HCT116 (cell line): ENCODE data around the gene HSPBAP1. TPM values are rescaled to one million over a fixed set of nuclear protein-coding genes. Genes with fewer than 3 reads are reported as not detected.

Experiments used
- ATAC-seq: fragments of 200-7000 bp; cut with Tn5 transposase; 2 replicates; pipeline ENCODE4 v1.9.1; 2020; ENCODE audit warnings: mild to moderate bottlenecking, moderate library complexity
- BruUV-seq: library from RNA; stranded (reverse); fragments of 400-500 nt; replicated peaks from 2 replicates; lab custom pipeline; 2021; lab: Mats Ljungman, UMichigan
- CTCF ChIA-PET: fragments of 300-600 bp; sonication (Branson Sonifier 250); formaldehyde crosslinking; loops from one replicate; lab custom pipeline; 2021; ENCODE audit warnings: antibody characterized with exemption; lab: Charles Lee
- POLR2A ChIA-PET: fragments of 300-600, 350-600 bp; sonication (Branson Sonifier 250); formaldehyde crosslinking; loops from one replicate; lab custom pipeline; 2021; ENCODE audit warnings: antibody characterized with exemption; lab: Charles Lee
- RAD21 ChIA-PET, 2 experiments: fragments of 300-600 bp; sonication (Branson Sonifier 250); formaldehyde crosslinking; loops; one replicate each; lab custom pipeline; 2023; ENCODE audit warnings: low total read pairs in 2 of 2; ENCODE audit not compliant: uncharacterized antibody in 2 of 2, unreplicated experiment in 2 of 2, low non-redundant PET in 1 of 2; lab: Charles Lee
- DNase-seq: peaks from one replicate; pipeline ENCODE4 v3.0.0-alpha.2; 2010; ENCODE audit warnings: low read depth, low spot score
- H2AFZ ChIP-seq: fragments of 200-600 bp; shearing (Covaris generic), sonication (generic); 2 replicates; pipeline ENCODE4 v1.6.1; 2017; ENCODE audit warnings: low read depth, mixed run types, mixed read lengths, antibody characterized with exemption, low read length; ENCODE audit not compliant: poor library complexity, severe bottlenecking
- H3K27ac ChIP-seq: 2 replicates; pipeline ENCODE4 v1.5.1; 2012; ENCODE audit warnings: low read depth, low read length
- H3K27me3 ChIP-seq: fragments of 200-600 bp; sonication (generic); 2 replicates; pipeline ENCODE4 v1.6.1; 2016; ENCODE audit warnings: mixed run types, low read length, mixed read lengths; ENCODE audit not compliant: insufficient read depth
- H3K36me3 ChIP-seq, 2 experiments: fragments of 200-500 bp in 1 of 2; fragments of 200-600 bp in 1 of 2; sonication (Bioruptor generic) in 1 of 2; sonication (generic) in 1 of 2; 2 replicates each; pipeline versions ENCODE4 v1.5.1 to v1.6.1; 2014 to 2016; ENCODE audit warnings: low read length in 2 of 2, inconsistent platforms in 1 of 2, mixed read lengths in 1 of 2, mixed run types in 1 of 2; ENCODE audit not compliant: insufficient read depth in 2 of 2, control insufficient read depth in 1 of 2
- H3K4me1 ChIP-seq, 2 experiments: fragments of 200-600 bp in 1 of 2; sonication (generic) in 1 of 2; 2 replicates each; pipeline versions ENCODE4 v1.5.1 to v1.6.1; 2012 to 2017; ENCODE audit warnings: low read length in 2 of 2, inconsistent platforms in 1 of 2, mild to moderate bottlenecking in 1 of 2, mixed read lengths in 1 of 2, mixed run types in 1 of 2, moderate library complexity in 1 of 2; ENCODE audit not compliant: insufficient read depth in 2 of 2, control insufficient read depth in 1 of 2
- H3K4me2 ChIP-seq: fragments of 200-600 bp; sonication (generic); 2 replicates; pipeline ENCODE4 v1.6.1; 2017; ENCODE audit warnings: mixed run types, low read length, mixed read lengths
- H3K4me3 ChIP-seq, 2 experiments: fragments of 200-600 bp in 1 of 2; sonication (generic) in 1 of 2; replicated peaks in 1 of 2; 2 replicates each; pipeline ENCODE4 v1.5.1; 2011 to 2016; ENCODE audit warnings: low read length in 2 of 2, control low read depth in 1 of 2, low read depth in 1 of 2, mild to moderate bottlenecking in 1 of 2, mixed read lengths in 1 of 2, mixed run types in 1 of 2
- H3K79me2 ChIP-seq: fragments of 200-600 bp; sonication (generic); 2 replicates; pipeline ENCODE4 v1.6.1; 2017; ENCODE audit warnings: mild to moderate bottlenecking, mixed run types, low read length, moderate library complexity, mixed read lengths; ENCODE audit not compliant: insufficient read depth
- H3K9ac ChIP-seq: fragments of 200-600 bp; sonication (generic); 2 replicates; pipeline ENCODE4 v1.6.1; 2016; ENCODE audit warnings: low read length, mixed read lengths
- H3K9me2 ChIP-seq: fragments of 200-600 bp; sonication (generic), shearing (Covaris generic); 2 replicates; pipeline ENCODE4 v1.6.1; 2017; ENCODE audit warnings: mixed run types, mild to moderate bottlenecking, moderate library complexity; ENCODE audit not compliant: insufficient read depth
- H3K9me3 ChIP-seq, 2 experiments: fragments of 200-500 bp in 1 of 2; fragments of 200-600 bp in 1 of 2; sonication (Bioruptor generic) in 1 of 2; sonication (generic) in 1 of 2; 2 replicates each; pipeline ENCODE4 v1.6.1; 2014 to 2017; ENCODE audit warnings: low read length in 2 of 2, mixed read lengths in 2 of 2, inconsistent platforms in 1 of 2, low read depth in 1 of 2, mild to moderate bottlenecking in 1 of 2, mixed run types in 1 of 2, moderate library complexity in 1 of 2; ENCODE audit not compliant: control insufficient read depth in 1 of 2, insufficient read depth in 1 of 2
- H4K20me1 ChIP-seq: fragments of 200-600 bp; sonication (generic), shearing (Covaris generic); 2 replicates; pipeline ENCODE4 v1.6.1; 2017; ENCODE audit warnings: mixed run types, mild to moderate bottlenecking, moderate library complexity; ENCODE audit not compliant: insufficient read depth
- CTCF ChIP-seq, 3 experiments: fragments of 200-600 bp in 1 of 3; sonication (generic) in 1 of 3; IDR thresholded peaks in 2 of 3; conservative IDR thresholded peaks in 1 of 3; 2 replicates each; pipeline ENCODE4 v1.5.1; 2012 to 2017; ENCODE audit warnings: low read depth in 2 of 3, low read length in 2 of 3, antibody characterized with exemption in 1 of 3, borderline replicate concordance in 1 of 3, control low read depth in 1 of 3, mild to moderate bottlenecking in 1 of 3, mixed read lengths in 1 of 3, mixed run types in 1 of 3, moderate library complexity in 1 of 3; ENCODE audit not compliant: insufficient read depth in 1 of 3
- ELF1 ChIP-seq: IDR thresholded peaks from 2 replicates; pipeline ENCODE4 v1.6.1; 2012; ENCODE audit warnings: low read depth, borderline replicate concordance
- POLR2AphosphoS5 ChIP-seq: IDR thresholded peaks from 2 replicates; pipeline ENCODE4 v1.6.1; 2011; ENCODE audit warnings: mild to moderate bottlenecking, low read depth, low read length, moderate library complexity
- RAD21 ChIP-seq: IDR thresholded peaks from 2 replicates; pipeline ENCODE4 v1.6.1; 2012; ENCODE audit warnings: low read depth, mild to moderate bottlenecking
- intact Hi-C: fragments of 100-400 bp; cut with micrococcal nuclease; formaldehyde crosslinking; loops from 2 replicates; pipeline ENCODE4 v1.10.0; 2022
- total RNA-seq: library from RNA; stranded (reverse); gene quantifications from one replicate; pipeline ENCODE4 v1.2.1, GENCODE V29; 2021; ENCODE audit not compliant: unreplicated experiment

Gene HSPBAP1
- total RNA-seq, 1 experiment from 2014 or later, result 6.6 TPM

GRCh38 chr3:122725106-122725505 lies 68.5 kb downstream of the HSPBAP1 start:
- Histone ChIP-seq H3K9me3 (no peaks in the 10 kb centered on the region), H3K79me2 (no peaks in the 10 kb centered on the region), H3K4me3 (no peak overlapping the region), H3K36me3 (no peaks in the 10 kb centered on the region), H3K4me2 (no peak overlapping the region), H3K9me2 (no peaks in the 10 kb centered on the region), H3K4me1 (no peaks in the 10 kb centered on the region), H3K27me3 (no peaks in the 10 kb centered on the region), H3K9ac (no peak overlapping the region), H3K27ac (no peak overlapping the region), H2AFZ (no peak overlapping the region), H4K20me1 (no peaks in the 10 kb centered on the region)
- no peak for DNase-seq
- ChIA-PET RAD21 (no interaction called here), CTCF (no interaction called here), POLR2A (no interaction called here)
- TF ChIP-seq CTCF (IDR thresholded peaks at IDR 0.05 in 2 of 3, conservative IDR thresholded peaks at IDR 0.05 in 1 of 3; ENCODE audit: borderline replicate concordance in 1 of 3, insufficient read depth in 1 of 3, low read depth in 2 of 3, low read length in 2 of 3), result no peak
- no peak for TF ChIP-seq POLR2AphosphoS5
- BruUV-seq, result no TSS peak
- ATAC-seq, result no peak
- intact Hi-C loops, result no loop called here

DNA sequence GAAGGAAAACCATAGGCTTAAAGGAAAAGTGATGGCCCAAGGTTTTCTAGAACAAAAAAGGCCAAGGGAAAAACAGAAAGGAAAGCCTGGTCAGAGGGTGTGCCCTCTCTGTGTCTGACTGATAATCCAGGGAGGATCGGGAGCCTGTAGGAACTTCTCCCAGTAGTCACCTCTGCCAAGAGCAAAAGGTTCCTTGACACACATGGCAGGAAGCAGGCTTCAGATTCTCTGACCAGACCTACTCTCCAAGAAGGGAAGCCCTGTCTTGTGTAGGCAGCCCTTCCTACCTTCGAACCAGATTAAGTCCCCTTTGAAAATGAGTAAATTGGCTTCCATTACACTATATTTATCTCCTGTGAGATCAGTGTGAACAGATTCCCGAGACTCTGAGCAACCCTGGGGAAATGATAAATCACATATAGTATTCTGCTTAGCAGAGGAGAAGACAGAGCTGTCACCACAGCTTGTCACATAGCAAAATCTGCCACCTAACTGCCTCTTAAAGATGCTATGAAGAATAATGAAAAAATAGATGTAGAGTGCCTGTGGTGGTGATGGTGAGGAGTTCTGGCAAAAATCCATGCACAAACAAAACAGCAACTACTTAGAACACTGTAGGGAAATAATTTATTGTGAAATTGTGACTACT lies 74.2 kb downstream of the HSPBAP1 start:
- Histone ChIP-seq H3K9ac (no peak overlapping the region), H3K9me2 (no peaks in the 10 kb centered on the region), H2AFZ (no peak overlapping the region), H4K20me1 (no peaks in the 10 kb centered on the region), H3K79me2 (no peaks in the 10 kb centered on the region), H3K27me3 (no peaks in the 10 kb centered on the region), H3K36me3 (0 out of 4 replicates have a peak, but pooled peaks cover 0 to 3% of the 10 kb centered on the region in 2 experiments), H3K4me1 (no peaks in the 10 kb centered on the region), H3K9me3 (no peaks in the 10 kb centered on the region), H3K4me3 (no peak overlapping the region), H3K27ac (no peak overlapping the region), H3K4me2 (no peak overlapping the region)
- CTCF ChIA-PET, result no interaction called here
- TF ChIP-seq POLR2AphosphoS5 (no peak), RAD21 (no peak), ELF1 (no peak)
- RAD21 ChIA-PET, result no interaction called here
- ATAC-seq (no peak), DNase-seq (no peak)
- POLR2A ChIA-PET, result no interaction called here
- intact Hi-C loops, result no loop called here
- no TSS peak for BruUV-seq
